Keratinocyte (primary cell): ENCODE data around the gene ACTR3.

Experiments used
- CTCF ChIP-seq, 3 experiments: IDR thresholded peaks in 1 of 3; conservative IDR thresholded peaks in 1 of 3; optimal IDR thresholded peaks in 1 of 3; 2 replicates in 2 of 3; 3 replicates in 1 of 3; pipeline versions ENCODE3 to v1.5.1; 2011; ENCODE audit warnings: low read length in 3 of 3, mild to moderate bottlenecking in 3 of 3, moderate library complexity in 2 of 3, control low read depth in 1 of 3, inconsistent platforms in 1 of 3; ENCODE audit not compliant: insufficient read depth in 2 of 3; ENCODE audit errors: extremely low read depth in 1 of 3
- EZH2 ChIP-seq: IDR thresholded peaks from one replicate; pipeline ENCODE4 v1.6.1; 2012; ENCODE audit warnings: inconsistent platforms, mild to moderate bottlenecking, low read length, moderate library complexity

- TF ChIP-seq CTCF (optimal IDR thresholded peaks at IDR 0.05 in 1 of 3, IDR thresholded peaks at IDR 0.05 in 1 of 3, conservative IDR thresholded peaks at IDR 0.05 in 1 of 3; ENCODE audit: extremely low read depth in 1 of 3, insufficient read depth in 2 of 3, low read length in 3 of 3) (no peak), EZH2 (no peak)
Observed at GRCh38 chr2:113915082-113915819, 25.4 kb downstream of the ACTR3 start.
